Parathyroid adenoma (tissue), 2 donors: Measurements from ENCODE around the gene STK32C.

Experiments
- H2AFZ ChIP-seq: fragments of 300-600 bp; sonication (generic); one replicate; pipeline ENCODE4 v1.7.0; 2017; ENCODE audit warnings: antibody characterized with exemption, mild to moderate bottlenecking
- H3K27ac ChIP-seq: fragments of 300-600 bp; sonication (generic); one replicate; pipeline ENCODE4 v1.7.0; 2017
- H3K27me3 ChIP-seq: fragments of 300-600 bp; sonication (generic); one replicate; pipeline ENCODE4 v1.7.0; 2017; ENCODE audit warnings: low read length; ENCODE audit not compliant: control insufficient read depth, insufficient read depth
- H3K36me3 ChIP-seq: fragments of 300-600 bp; sonication (generic); one replicate; pipeline ENCODE4 v1.7.0; 2017; ENCODE audit warnings: low read length; ENCODE audit not compliant: control insufficient read depth, insufficient read depth
- H3K4me1 ChIP-seq: fragments of 300-600 bp; sonication (generic); one replicate; pipeline ENCODE4 v1.7.0; 2017; ENCODE audit warnings: control low read depth
- H3K4me2 ChIP-seq: fragments of 300-600 bp; sonication (generic); one replicate; pipeline ENCODE4 v1.7.0; 2017; ENCODE audit warnings: low read length
- H3K4me3 ChIP-seq: fragments of 300-600 bp; sonication (generic); one replicate; pipeline ENCODE4 v1.7.0; 2017; ENCODE audit warnings: low read depth, low read length
- H3K79me2 ChIP-seq: fragments of 300-600 bp; sonication (generic); one replicate; pipeline ENCODE4 v1.7.0; 2017; ENCODE audit warnings: control low read depth
- H3K9ac ChIP-seq: fragments of 300-600 bp; sonication (generic); one replicate; pipeline ENCODE4 v1.7.0; 2017; ENCODE audit warnings: mild to moderate bottlenecking
- H3K9me3 ChIP-seq: fragments of 300-600 bp; sonication (generic); one replicate; pipeline ENCODE4 v1.7.0; 2017; ENCODE audit warnings: low read length; ENCODE audit not compliant: control insufficient read depth
- TF ChIP-seq, protein P1 (sequence below): fragments of 300-600 bp; sonication (generic); IDR thresholded peaks from one replicate; pipeline ENCODE4 v1.7.0; 2017; ENCODE audit warnings: antibody characterized with exemption, mild to moderate bottlenecking
- donor health status: primary hyperparathyroidism.

The STK32C gene

DNA sequence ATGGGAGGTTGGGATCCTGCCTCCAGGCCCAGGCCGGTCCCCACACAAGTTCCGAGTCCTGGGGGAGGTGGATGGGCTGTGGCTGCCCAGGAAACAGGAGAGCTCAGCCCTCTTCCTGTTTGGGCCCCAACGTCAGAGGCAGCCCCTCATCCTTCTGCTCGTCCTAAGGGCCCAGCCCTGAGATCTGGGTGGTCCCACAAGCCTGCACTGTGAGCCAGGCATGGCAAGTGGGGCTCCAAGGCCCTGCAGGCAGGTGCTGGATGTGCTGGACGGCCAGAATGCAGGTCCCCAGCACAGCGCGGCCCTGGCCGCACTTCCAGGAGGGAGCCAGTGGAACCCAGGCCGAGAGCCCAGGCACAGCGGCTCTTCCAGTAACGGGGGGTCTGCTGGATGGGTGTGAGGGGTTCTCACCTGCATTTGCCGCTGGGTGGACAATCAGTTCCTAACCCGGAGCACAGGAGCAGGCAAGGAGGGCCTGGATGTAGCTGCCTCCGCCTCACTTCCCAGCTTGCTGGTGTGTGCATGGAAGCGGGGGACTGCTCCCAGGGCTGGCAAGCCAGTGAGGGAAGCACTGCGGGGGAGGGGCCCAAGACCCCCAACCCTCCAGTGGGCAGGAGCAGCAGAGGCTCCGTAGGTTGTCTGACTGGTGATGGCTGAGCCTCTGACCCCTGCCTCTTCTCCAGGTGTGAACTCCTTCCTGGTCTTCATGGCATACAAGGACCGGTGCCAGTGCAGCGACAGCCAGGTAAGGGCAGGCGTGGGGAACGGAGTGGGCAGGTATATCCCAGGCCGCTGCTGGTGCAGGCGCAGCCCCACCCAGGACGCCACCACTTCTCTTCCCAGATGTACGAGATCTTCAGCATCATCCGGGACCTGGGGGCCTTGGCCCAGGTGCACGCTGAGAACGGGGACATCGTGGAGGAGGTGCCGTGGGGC, 111.3 kb downstream of the STK32C start:
- Histone ChIP-seq H3K4me2 (no peak overlapping the region), H3K9me3 (no peaks in the 10 kb centered on the region), H3K9ac (no peak overlapping the region), H3K4me3 (no peak overlapping the region), H3K4me1 (no peaks in the 10 kb centered on the region), H3K79me2 (no peaks in the 10 kb centered on the region), H3K36me3 (no peaks in the 10 kb centered on the region), H2AFZ (no peak overlapping the region), H3K27me3 (no peaks in the 10 kb centered on the region), H3K27ac (no peak overlapping the region)
- TF ChIP-seq, protein P1, sequence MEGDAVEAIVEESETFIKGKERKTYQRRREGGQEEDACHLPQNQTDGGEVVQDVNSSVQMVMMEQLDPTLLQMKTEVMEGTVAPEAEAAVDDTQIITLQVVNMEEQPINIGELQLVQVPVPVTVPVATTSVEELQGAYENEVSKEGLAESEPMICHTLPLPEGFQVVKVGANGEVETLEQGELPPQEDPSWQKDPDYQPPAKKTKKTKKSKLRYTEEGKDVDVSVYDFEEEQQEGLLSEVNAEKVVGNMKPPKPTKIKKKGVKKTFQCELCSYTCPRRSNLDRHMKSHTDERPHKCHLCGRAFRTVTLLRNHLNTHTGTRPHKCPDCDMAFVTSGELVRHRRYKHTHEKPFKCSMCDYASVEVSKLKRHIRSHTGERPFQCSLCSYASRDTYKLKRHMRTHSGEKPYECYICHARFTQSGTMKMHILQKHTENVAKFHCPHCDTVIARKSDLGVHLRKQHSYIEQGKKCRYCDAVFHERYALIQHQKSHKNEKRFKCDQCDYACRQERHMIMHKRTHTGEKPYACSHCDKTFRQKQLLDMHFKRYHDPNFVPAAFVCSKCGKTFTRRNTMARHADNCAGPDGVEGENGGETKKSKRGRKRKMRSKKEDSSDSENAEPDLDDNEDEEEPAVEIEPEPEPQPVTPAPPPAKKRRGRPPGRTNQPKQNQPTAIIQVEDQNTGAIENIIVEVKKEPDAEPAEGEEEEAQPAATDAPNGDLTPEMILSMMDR, result no peak

DNA sequence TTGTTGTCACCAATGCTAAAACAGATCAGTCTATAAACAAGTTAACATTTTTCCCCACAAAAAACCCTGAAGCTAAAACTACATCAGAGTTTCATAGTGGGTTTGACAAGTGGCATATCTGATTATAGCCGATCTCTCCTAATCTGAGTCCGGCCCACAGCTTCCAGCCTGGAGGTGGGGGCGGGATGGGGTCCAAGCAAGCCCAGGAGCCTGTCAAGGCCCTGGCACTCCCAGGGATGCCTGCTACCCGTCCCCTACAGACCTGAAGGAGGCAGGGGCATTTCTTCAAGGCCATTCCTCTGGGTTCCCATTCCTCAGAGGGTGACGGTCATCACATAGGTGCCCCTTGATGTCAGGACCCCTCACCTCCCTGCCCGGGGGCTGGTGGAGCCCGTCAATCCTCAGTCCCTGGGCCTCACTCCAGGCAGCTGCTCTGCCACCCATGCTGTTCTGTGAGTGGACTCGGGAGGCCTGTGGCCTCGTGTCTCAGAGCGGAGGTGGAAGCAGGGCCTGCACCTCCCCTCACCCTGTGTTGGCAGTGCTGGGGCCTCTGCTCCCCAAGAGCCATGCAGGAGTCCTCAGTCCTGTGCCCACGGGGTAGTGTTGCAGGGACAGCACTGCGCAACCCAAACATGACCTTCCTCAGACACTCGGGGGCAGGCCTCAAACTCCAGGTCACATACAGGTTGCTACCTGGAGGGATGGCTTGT, 112.2 kb downstream of the STK32C start:
- Histone ChIP-seq H3K4me2 (no peak overlapping the region), H2AFZ (no peak overlapping the region), H3K27ac (no peak overlapping the region), H3K36me3 (no peaks in the 10 kb centered on the region), H3K4me1 (no peaks in the 10 kb centered on the region), H3K9me3 (no peaks in the 10 kb centered on the region), H3K27me3 (no peaks in the 10 kb centered on the region), H3K9ac (no peak overlapping the region), H3K79me2 (no peaks in the 10 kb centered on the region), H3K4me3 (no peak overlapping the region)
- TF ChIP-seq, protein P1, result no peak

DNA sequence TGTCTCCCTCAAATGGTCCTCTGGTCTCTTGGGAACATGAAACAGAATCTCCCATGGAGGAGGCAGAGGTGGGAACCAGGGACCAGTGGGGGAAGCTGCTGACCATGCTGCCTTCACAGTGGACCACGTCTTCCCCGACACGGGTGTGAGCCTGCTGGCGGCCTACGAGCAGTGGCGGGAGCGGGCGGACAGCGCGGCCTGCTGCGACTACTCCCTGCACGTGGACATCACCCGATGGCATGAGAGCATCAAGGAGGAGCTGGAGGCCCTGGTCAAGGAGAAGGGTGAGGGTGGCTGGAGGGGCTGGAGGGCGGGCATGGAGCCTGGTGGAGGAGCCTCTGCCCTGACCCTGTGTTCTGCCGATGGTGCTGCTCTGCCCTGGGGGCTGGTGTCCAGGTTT, 113.0 kb downstream of the STK32C start:
- no peaks in the 10 kb centered on the region for H3K79me2 ChIP-seq
- no peak overlapping the region for H3K4me3 ChIP-seq
- no peaks in the 10 kb centered on the region for H3K36me3 ChIP-seq
- no peaks in the 10 kb centered on the region for H3K27me3 ChIP-seq
- TF ChIP-seq, protein P1, result no peak
- no peak overlapping the region for H3K9ac ChIP-seq
- H3K27ac ChIP-seq, result no peak overlapping the region
- no peak overlapping the region for H3K4me2 ChIP-seq
- H3K4me1 ChIP-seq, result no peaks in the 10 kb centered on the region
- H2AFZ ChIP-seq, result no peak overlapping the region
- H3K9me3 ChIP-seq, result no peaks in the 10 kb centered on the region

DNA sequence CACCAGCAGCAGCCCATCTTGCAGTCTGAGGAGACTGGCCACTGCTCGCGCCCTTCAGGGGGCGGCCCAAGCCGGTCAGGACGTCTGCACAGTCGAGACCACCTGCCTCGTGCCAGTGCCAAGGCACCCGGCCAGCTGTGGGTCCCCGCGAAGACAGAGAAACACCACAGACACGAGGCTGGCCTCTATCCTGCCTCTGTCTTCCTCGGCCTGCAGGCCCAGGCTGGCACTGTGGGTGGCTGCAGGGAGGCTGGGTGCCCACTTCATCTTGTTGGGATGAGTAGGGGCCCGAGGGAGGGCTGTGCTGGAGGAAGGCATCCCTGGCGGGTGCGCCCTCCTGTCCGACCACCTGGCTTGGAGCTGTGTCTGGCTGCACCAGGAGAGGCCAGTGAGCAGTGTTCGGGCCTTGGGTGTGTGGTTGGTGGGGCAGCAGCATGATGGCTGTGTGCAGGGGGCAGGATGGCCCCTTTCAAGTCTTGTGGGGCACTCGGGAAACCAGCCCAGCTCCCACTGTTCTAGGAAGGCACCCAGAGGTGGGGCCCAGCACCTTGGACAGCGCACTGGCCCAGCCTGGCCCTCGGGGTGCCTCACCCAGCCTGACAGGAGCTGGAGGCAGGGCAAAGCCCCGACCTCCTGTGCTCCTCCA, 113.7 kb downstream of the STK32C start:
- H3K27me3 ChIP-seq, result no peaks in the 10 kb centered on the region
- H3K36me3 ChIP-seq, result no peaks in the 10 kb centered on the region
- TF ChIP-seq, protein P1, result no peak
- H3K4me2 ChIP-seq, result no peak overlapping the region
- H3K9ac ChIP-seq, result no peak overlapping the region
- H2AFZ ChIP-seq, result no peak overlapping the region
- H3K4me3 ChIP-seq, result no peak overlapping the region
- no peaks in the 10 kb centered on the region for H3K9me3 ChIP-seq
- H3K27ac ChIP-seq, result no peak overlapping the region
- no peaks in the 10 kb centered on the region for H3K4me1 ChIP-seq
- no peaks in the 10 kb centered on the region for H3K79me2 ChIP-seq
